ENCODE results near the gene ALPK1.

GRCh38 chr4:112252234-112252633 is 44.9 kb upstream of the ALPK1 start:
- no peak for TF ChIP-seq RAD21 (IDR thresholded peaks at IDR 0.05; ENCODE audit: low read depth)
- no peak for TF ChIP-seq MAX (IDR thresholded peaks at IDR 0.05)
- no peak for TF ChIP-seq REST (IDR thresholded peaks at IDR 0.05; ENCODE audit: low read depth)
- no peak for TF ChIP-seq ZBTB7A (IDR thresholded peaks at IDR 0.05; ENCODE audit: low read depth)
- no peak for TF ChIP-seq CEBPB (IDR thresholded peaks at IDR 0.05)
- no peak for TF ChIP-seq YY1 (IDR thresholded peaks at IDR 0.05; ENCODE audit: low read depth)
- no peak for TF ChIP-seq TAF1 (IDR thresholded peaks at IDR 0.05; ENCODE audit: low read depth)

Measured in Ishikawa (cell line).